GM12891 (cell line): ENCODE measurements around the gene DPP10.

Experiments
- PAX5 ChIP-seq: IDR thresholded peaks from 2 replicates; pipeline ENCODE4 v1.6.1; 2011; ENCODE audit warnings: low read length, moderate library complexity, mild to moderate bottlenecking; ENCODE audit not compliant: insufficient read depth, severe bottlenecking
- POLR2A ChIP-seq: IDR thresholded peaks from 2 replicates; pipeline ENCODE4 v1.6.1; 2011; ENCODE audit warnings: low read depth, low read length, control low read depth
- POLR2AphosphoS5 ChIP-seq: IDR thresholded peaks from 2 replicates; pipeline ENCODE4 v1.6.1; 2011; ENCODE audit warnings: low read depth, low read length, control low read depth
- POU2F2 ChIP-seq: IDR thresholded peaks from 2 replicates; pipeline ENCODE4 v1.6.1; 2011; ENCODE audit warnings: low read depth, mild to moderate bottlenecking, control low read depth, low read length, moderate library complexity
- SPI1 ChIP-seq: IDR thresholded peaks from 2 replicates; pipeline ENCODE4 v1.6.1; 2011; ENCODE audit warnings: low read depth, low read length, control low read depth
- TAF1 ChIP-seq: IDR thresholded peaks from 2 replicates; pipeline ENCODE4 v1.6.1; 2011; ENCODE audit warnings: low read depth, low read length, control low read depth

GRCh38 chr2:114456566-114456965 is 14.1 kb downstream of the DPP10 start:
- no peak for TF ChIP-seq POU2F2
- no peak for TF ChIP-seq POLR2AphosphoS5
- no peak for TF ChIP-seq POLR2A
- no peak for TF ChIP-seq PAX5
- TF ChIP-seq TAF1: no peak
- no peak for TF ChIP-seq SPI1
